OCI-LY1 (cell line): ENCODE data around the gene INPP4A.

ENCODE experiments used
- H2AFZ ChIP-seq: fragments of 200-600 bp; sonication (generic), shearing (Covaris generic); 2 replicates; pipeline ENCODE4 v1.6.0; 2014; ENCODE audit warnings: antibody characterized with exemption, mild to moderate bottlenecking, low read length
- H3F3A ChIP-seq: fragments of 200-600 bp; sonication (generic), shearing (Covaris generic); 2 replicates; pipeline ENCODE4 v1.6.0; 2014; ENCODE audit warnings: mild to moderate bottlenecking, antibody characterized with exemption, low read length, moderate library complexity; ENCODE audit not compliant: insufficient read depth
- H3K27ac ChIP-seq: fragments of 200-600 bp; sonication (generic); 2 replicates; pipeline ENCODE4 v1.5.1; 2014; ENCODE audit warnings: low read length, mixed run types, mild to moderate bottlenecking, low read depth; ENCODE audit not compliant: poor library complexity, severe bottlenecking
- H3K27me3 ChIP-seq: fragments of 200-600 bp; sonication (generic); 2 replicates; pipeline ENCODE4 v1.6.0; 2014; ENCODE audit warnings: antibody characterized with exemption, mild to moderate bottlenecking, low read length, moderate library complexity; ENCODE audit not compliant: insufficient read depth
- H3K36me3 ChIP-seq: fragments of 200-600 bp; sonication (generic); 2 replicates; pipeline ENCODE4 v1.6.1; 2014; ENCODE audit warnings: mild to moderate bottlenecking, antibody characterized with exemption, low read length, moderate library complexity, mixed read lengths; ENCODE audit not compliant: insufficient read depth
- H3K4me1 ChIP-seq: fragments of 200-600 bp; sonication (generic); 2 replicates; pipeline ENCODE4 v1.5.1; 2014; ENCODE audit warnings: mild to moderate bottlenecking, low read length, moderate library complexity; ENCODE audit not compliant: insufficient read depth, severe bottlenecking
- H3K4me2 ChIP-seq: fragments of 200-600 bp; sonication (generic), shearing (Covaris generic); 2 replicates; pipeline ENCODE4 v1.6.1; 2014; ENCODE audit warnings: low read length
- H3K4me3 ChIP-seq: fragments of 200-600 bp; sonication (generic); 2 replicates; pipeline ENCODE4 v1.5.1; 2014; ENCODE audit warnings: low read length, low read depth, mild to moderate bottlenecking, mixed read lengths; ENCODE audit not compliant: poor library complexity, severe bottlenecking
- H3K79me2 ChIP-seq: fragments of 200-600 bp; shearing (Covaris generic); 2 replicates; pipeline ENCODE4 v1.6.1; 2016; ENCODE audit warnings: mixed run types, low read length, mixed read lengths; ENCODE audit not compliant: insufficient read depth
- H3K9ac ChIP-seq: fragments of 200-600 bp; sonication (generic), shearing (Covaris generic); 2 replicates; pipeline ENCODE4 v1.6.1; 2014; ENCODE audit warnings: mild to moderate bottlenecking, low read length, mixed read lengths
- H3K9me2 ChIP-seq: fragments of 200-600 bp; sonication (generic), shearing (Covaris generic); 2 replicates; pipeline ENCODE4 v1.6.1; 2014; ENCODE audit warnings: low read depth, mild to moderate bottlenecking, low read length, mixed read lengths
- H3K9me3 ChIP-seq: fragments of 200-600 bp; shearing (Covaris generic); 2 replicates; pipeline ENCODE4 v1.6.1; 2014; ENCODE audit warnings: low read length, mixed read lengths
- H4K20me1 ChIP-seq: fragments of 200-600 bp; sonication (generic), shearing (Covaris generic); 2 replicates; pipeline ENCODE4 v1.6.0; 2016; ENCODE audit warnings: mild to moderate bottlenecking, low read length; ENCODE audit not compliant: insufficient read depth
- CTCF ChIP-seq: fragments of 200-600 bp; sonication (generic), shearing (Covaris generic); IDR thresholded peaks from 2 replicates; pipeline ENCODE4 v1.5.1; 2017; ENCODE audit warnings: mild to moderate bottlenecking, antibody characterized with exemption, low read length, moderate library complexity, mixed read lengths
- EZH2 ChIP-seq: fragments of 200-600 bp; sonication (generic), shearing (Covaris generic); IDR thresholded peaks from 2 replicates; pipeline ENCODE4 v1.8.0; 2017; ENCODE audit warnings: borderline replicate concordance, mixed run types, mild to moderate bottlenecking, antibody characterized with exemption, low read length, moderate library complexity, mixed read lengths

INPP4A gene

GRCh38 chr2:98453531-98453930 is 8.9 kb downstream of the INPP4A start:
- Histone ChIP-seq H3F3A (no peaks in the 10 kb centered on the region), H3K27ac (no peak overlapping the region), H3K4me1 (peaks cover 20% of the 10 kb centered on the region), H3K4me3 (no peak overlapping the region), H3K27me3 (no peaks in the 10 kb centered on the region), H2AFZ (no peak overlapping the region), H3K4me2 (no peak overlapping the region), H4K20me1 (no peaks in the 10 kb centered on the region), H3K79me2 (no peaks in the 10 kb centered on the region), H3K9me3 (no peaks in the 10 kb centered on the region), H3K9me2 (no peaks in the 10 kb centered on the region), H3K9ac (no peak overlapping the region), H3K36me3 (no peaks in the 10 kb centered on the region)
- TF ChIP-seq CTCF (no peak), EZH2 (no peak)

GRCh38 chr2:98454073-98454472 is 9.4 kb downstream of the INPP4A start:
- no peak overlapping the region for H3K9ac ChIP-seq
- H3K9me3 ChIP-seq, result no peaks in the 10 kb centered on the region
- H3K27ac ChIP-seq, result no peak overlapping the region
- H3K9me2 ChIP-seq, result no peaks in the 10 kb centered on the region
- no peaks in the 10 kb centered on the region for H3K27me3 ChIP-seq
- no peak overlapping the region for H2AFZ ChIP-seq
- H3K4me3 ChIP-seq, result no peak overlapping the region
- H4K20me1 ChIP-seq, result no peaks in the 10 kb centered on the region
- H3K36me3 ChIP-seq, result no peaks in the 10 kb centered on the region
- no peaks in the 10 kb centered on the region for H3K79me2 ChIP-seq
- H3K4me2 ChIP-seq, result no peak overlapping the region
- H3F3A ChIP-seq, result no peaks in the 10 kb centered on the region
- H3K4me1 ChIP-seq, result peaks cover 20% of the 10 kb centered on the region
- TF ChIP-seq CTCF (no peak), EZH2 (no peak)

GRCh38 chr2:98454500-98455235 is 10.0 kb downstream of the INPP4A start:
- Histone ChIP-seq H3K4me1 (peaks cover 20% of the 10 kb centered on the region), H3K27ac (no peak overlapping the region)

More at GRCh38 chr2:98454500-98455235, 10.0 kb downstream of the INPP4A start:
- Histone ChIP-seq H3K4me3 (no peak overlapping the region), H3K27me3 (no peaks in the 10 kb centered on the region), H3K9ac (no peak overlapping the region), H3K4me2 (peak overlapping the region; percentile 66; the same call in 1 of the 2 replicates), H3K79me2 (no peaks in the 10 kb centered on the region), H3K36me3 (no peaks in the 10 kb centered on the region), H2AFZ (no peak overlapping the region), H3K9me3 (no peaks in the 10 kb centered on the region), H3F3A (no peaks in the 10 kb centered on the region), H4K20me1 (no peaks in the 10 kb centered on the region), H3K9me2 (no peaks in the 10 kb centered on the region)
- TF ChIP-seq CTCF (no peak), EZH2 (no peak)
